GM21526 (cell line): ENCODE measurements around the gene MYL6B.

ENCODE experiments used
- ATAC-seq: cut with Tn5 transposase; IDR thresholded peaks from one replicate; pipeline ENCODE4 v1.9.1; 2021; ENCODE audit warnings: moderate library complexity; ENCODE audit not compliant: unreplicated experiment, low FRiP score

MYL6B gene

GRCh38 chr12:56204275-56204674, 51.9 kb downstream of the MYL6B start:
- ATAC-seq = no peak

- no peak for ATAC-seq
These were observed 53.1 kb downstream of the MYL6B start for GRCh38 chr12:56205445-56205844.

- no peak for ATAC-seq
These were observed 54.2 kb downstream of the MYL6B start for GRCh38 chr12:56206452-56207166.
